GM23338 (cell line): ENCODE data around the gene PLEKHA8. TPM values are rescaled to one million over a fixed set of nuclear protein-coding genes. Genes with fewer than 3 reads are reported as not detected.

Experiments used
- ATAC-seq: fragments of 200-7000 bp; cut with Tn5 transposase; 3 replicates; pipeline ENCODE4 v1.9.1; 2020
- DNase-seq: peaks from one replicate; pipeline ENCODE4 v3.0.0-alpha.2; 2015; ENCODE audit warnings: low spot score
- H2AFZ ChIP-seq: fragments of 200-600 bp; sonication (generic); 2 replicates; pipeline ENCODE4 v1.8.0; 2016; ENCODE audit warnings: antibody characterized with exemption, mild to moderate bottlenecking, moderate library complexity
- H3F3A ChIP-seq: fragments of 200-600 bp; sonication (generic); replicated peaks from 2 replicates; pipeline ENCODE4 v1.8.0; 2017; ENCODE audit warnings: antibody characterized with exemption, mixed run types, low read depth
- H3K27ac ChIP-seq: fragments of 200-600 bp; sonication (generic); 2 replicates; pipeline ENCODE4 v1.6.1; 2016; ENCODE audit warnings: low read depth
- H3K27me3 ChIP-seq: fragments of 200-600 bp; sonication (generic); 2 replicates; pipeline ENCODE4 v1.8.0; 2016; ENCODE audit warnings: mild to moderate bottlenecking, mixed run types, moderate library complexity; ENCODE audit not compliant: insufficient read depth
- H3K36me3 ChIP-seq: fragments of 200-600 bp; sonication (generic); 2 replicates; pipeline ENCODE4 v1.8.0; 2016; ENCODE audit warnings: mild to moderate bottlenecking; ENCODE audit not compliant: insufficient read depth
- H3K4me1 ChIP-seq: fragments of 200-600 bp; sonication (generic); 2 replicates; pipeline ENCODE4 v1.8.0; 2016; ENCODE audit warnings: mild to moderate bottlenecking, moderate library complexity; ENCODE audit not compliant: insufficient read depth
- H3K4me2 ChIP-seq: fragments of 200-600 bp; sonication (generic); 2 replicates; pipeline ENCODE4 v1.7.1; 2017; ENCODE audit warnings: mixed run types
- H3K4me3 ChIP-seq: fragments of 200-600 bp; sonication (generic); 2 replicates; pipeline ENCODE4 v1.6.1; 2016; ENCODE audit warnings: mixed run types
- H3K79me2 ChIP-seq: fragments of 200-600 bp; sonication (generic); replicated peaks from 2 replicates; pipeline ENCODE4 v1.8.0; 2017; ENCODE audit warnings: mild to moderate bottlenecking; ENCODE audit not compliant: insufficient read depth
- H3K9me2 ChIP-seq: fragments of 200-600 bp; sonication (generic); 2 replicates; pipeline ENCODE4 v1.8.0; 2017; ENCODE audit not compliant: insufficient read depth
- H4K20me1 ChIP-seq: fragments of 200-600 bp; sonication (generic); replicated peaks from 2 replicates; pipeline ENCODE4 v1.8.0; 2017; ENCODE audit warnings: mild to moderate bottlenecking; ENCODE audit not compliant: insufficient read depth
- H3K27ac Mint-ChIP-seq: 2 replicates; pipeline ENCODE4 v1.8.0; 2020; ENCODE audit warnings: inconsistent platforms, mild to moderate bottlenecking, moderate library complexity, mixed read lengths
- H3K27me3 Mint-ChIP-seq: 3 replicates; pipeline ENCODE4 v1.8.0; 2022; ENCODE audit warnings: low read depth, mild to moderate bottlenecking, moderate library complexity, mixed read lengths, inconsistent platforms; ENCODE audit not compliant: insufficient read depth, poor library complexity
- H3K36me3 Mint-ChIP-seq: 3 replicates; pipeline ENCODE4 v1.8.0; 2021; ENCODE audit warnings: low read depth, mild to moderate bottlenecking, inconsistent platforms, moderate library complexity, mixed read lengths
- H3K4me1 Mint-ChIP-seq: 3 replicates; pipeline ENCODE4 v1.8.0; 2020; ENCODE audit warnings: mild to moderate bottlenecking, inconsistent platforms, mixed read lengths
- H3K4me3 Mint-ChIP-seq: 3 replicates; pipeline ENCODE4 v1.8.0; 2021; ENCODE audit warnings: moderate library complexity, mild to moderate bottlenecking, inconsistent platforms, mixed read lengths
- H3K9me3 Mint-ChIP-seq: 3 replicates; pipeline ENCODE4 v1.8.0; 2020; ENCODE audit warnings: moderate library complexity, mild to moderate bottlenecking, inconsistent platforms, mixed read lengths
- ETS1 ChIP-seq: IDR thresholded peaks from 2 replicates; pipeline ENCODE4 v1.6.1; 2016; ENCODE audit warnings: antibody characterized with exemption
- EZH2 ChIP-seq: fragments of 200-600 bp; sonication (generic); IDR thresholded peaks from one replicate; pipeline ENCODE4 v1.8.0; 2017; ENCODE audit warnings: antibody characterized with exemption, mild to moderate bottlenecking, low read depth; ENCODE audit not compliant: unreplicated experiment
- JUNB ChIP-seq: IDR thresholded peaks from one replicate; pipeline ENCODE4 v1.6.1; 2016; ENCODE audit warnings: antibody characterized with exemption; ENCODE audit not compliant: unreplicated experiment
- POLR2AphosphoS5 ChIP-seq: IDR thresholded peaks from 2 replicates; pipeline ENCODE4 v1.6.1; 2016; ENCODE audit warnings: antibody characterized with exemption, low read depth
- REST ChIP-seq: IDR thresholded peaks from one replicate; pipeline ENCODE4 v1.6.1; 2018; ENCODE audit warnings: antibody characterized with exemption; ENCODE audit not compliant: unreplicated experiment
- ZNF462 ChIP-seq: fragments of 250-450 bp; sonication (Bioruptor Pico); IDR thresholded peaks from 2 replicates; pipeline ENCODE4 v1.5.0; 2020; ENCODE audit warnings: mild to moderate bottlenecking, moderate library complexity
- polyA plus RNA-seq: library from polyadenylated mRNA; unstranded; fragments of >200 nt; fragmentation: Nextera tagmentation; extraction: Ambion mirVana; gene quantifications from 2 replicates; pipeline ENCODE4 v1.2.1, GENCODE V29; 2016
- total RNA-seq: library from RNA; depleted of rRNA; stranded (reverse); fragments of >200 nt; shearing (Covaris generic); gene quantifications from 2 replicates; pipeline ENCODE4 v1.2.3, GENCODE V29; 2014

Gene PLEKHA8
- total and polyA plus RNA-seq, 2 experiments from 2014 or later = 11.6 to 44.9 TPM

- TF ChIP-seq REST = no peak
- TF ChIP-seq JUNB = no peak
- TF ChIP-seq POLR2AphosphoS5 = no peak
- no peak for TF ChIP-seq ETS1
Measured at GRCh38 chr7:30069096-30069867, 41.1 kb downstream of the PLEKHA8 start (continued).

GRCh38 chr7:30070052-30070451, 41.8 kb downstream of the PLEKHA8 start:
- Histone ChIP-seq H4K20me1 (peaks cover 4% of the 10 kb centered on the region; the same call in 1 of the 2 replicates), H3K9me2 (no peaks in the 10 kb centered on the region), H3K79me2 (no peaks in the 10 kb centered on the region), H3F3A (no peaks in the 10 kb centered on the region), H2AFZ (no peak overlapping the region), H3K27ac (no peak overlapping the region), H3K27me3 (no peaks in the 10 kb centered on the region), H3K4me1 (no peaks in the 10 kb centered on the region), H3K4me3 (no peak overlapping the region), H3K4me2 (no peak overlapping the region), H3K36me3 (peaks cover 2% of the 10 kb centered on the region)
- Mint-ChIP-seq H3K27ac (no peak overlapping the region), H3K4me1 (peaks cover 4% of the 10 kb centered on the region; the same call in 1 of the 3 replicates), H3K9me3 (no peaks in the 10 kb centered on the region), H3K4me3 (no peak overlapping the region), H3K27me3 (no peaks in the 10 kb centered on the region), H3K36me3 (peaks cover 6% of the 10 kb centered on the region)
- no peak for ATAC-seq
- TF ChIP-seq EZH2 = no peak
- DNase-seq = no peak

GRCh38 chr7:30072735-30073134, 44.5 kb downstream of the PLEKHA8 start:
- H3K4me3 Mint-ChIP-seq = no peak overlapping the region
- TF ChIP-seq ZNF462 (CRISPR knock-in tag) (no peak), EZH2 (no peak)

More at GRCh38 chr7:30072735-30073134, 44.5 kb downstream of the PLEKHA8 start:
- Histone ChIP-seq H3K27ac (no peak overlapping the region), H3K36me3 (peaks cover 2% of the 10 kb centered on the region), H3K4me1 (peaks cover 11% of the 10 kb centered on the region; the same call in 1 of the 2 replicates), H3K79me2 (0 out of 2 replicates have a peak, but pooled peaks cover 4% of the 10 kb centered on the region), H3K4me3 (no peak overlapping the region), H3K27me3 (no peaks in the 10 kb centered on the region), H3K4me2 (no peak overlapping the region), H2AFZ (no peak overlapping the region), H4K20me1 (peaks cover 4% of the 10 kb centered on the region; the same call in 1 of the 2 replicates), H3K9me2 (no peaks in the 10 kb centered on the region), H3F3A (no peaks in the 10 kb centered on the region)
- DNase-seq = no peak
- ATAC-seq = no peak
- peaks cover 14% of the 10 kb centered on the region for H3K4me1 Mint-ChIP-seq
- H3K9me3 Mint-ChIP-seq = no peaks in the 10 kb centered on the region
- H3K36me3 Mint-ChIP-seq = peaks cover 6% of the 10 kb centered on the region
- H3K27me3 Mint-ChIP-seq = no peaks in the 10 kb centered on the region
- H3K27ac Mint-ChIP-seq = no peak overlapping the region
